Hindlimb muscle (tissue), 1 donor: ENCODE measurements around the gene IL3RA. TPM values are rescaled to one million over a fixed set of nuclear protein-coding genes. Genes with fewer than 3 reads are reported as not detected.
"Not testable (repeated sequence)": the region's sequence is repeated elsewhere in the genome, so short reads cannot be mapped to it uniquely, and the experiment has no call there.

Experiments
- DNase-seq: peaks from one replicate; pipeline ENCODE4 v3.0.0-alpha.2; 2013
- polyA plus RNA-seq: library from polyadenylated mRNA; unstranded; fragments of 120-200 nt; gene quantifications from one replicate; pipeline ENCODE4 v1.2.1, GENCODE V29; 2013; ENCODE audit not compliant: insufficient read length

Gene IL3RA
- polyA plus RNA-seq = 19.4 TPM

- DNase-seq = peak; percentile 26
Measured at GRCh38 chrX:1336331-1336943, at the start of gene IL3RA. IL3RA (plus strand) TSS chrX:1336785; CDS start chrX:1341766, 4,981 bp downstream.

DNA sequence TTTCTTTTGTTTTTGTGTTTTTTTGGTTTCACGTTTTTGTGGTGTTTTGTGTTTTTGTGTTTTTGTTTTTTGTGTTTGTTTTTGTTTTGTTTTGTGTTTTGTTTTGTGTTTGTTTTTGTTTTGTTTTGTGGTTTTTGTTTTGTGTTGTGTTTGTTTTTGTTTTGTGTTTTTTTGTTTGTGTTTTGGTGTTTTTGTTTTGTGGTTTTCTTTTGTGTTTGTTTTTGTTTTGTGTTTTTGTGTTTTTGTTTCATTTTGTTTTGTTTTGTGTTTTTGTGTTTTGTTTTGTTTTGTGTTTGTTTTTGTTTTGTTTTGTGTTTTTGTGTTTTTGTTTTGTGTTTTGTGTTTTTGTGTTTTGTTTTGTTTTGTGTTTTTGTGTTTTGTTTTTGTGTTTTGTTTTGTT lies 47.0 kb upstream of the IL3RA start:
- DNase-seq = no peak

DNA sequence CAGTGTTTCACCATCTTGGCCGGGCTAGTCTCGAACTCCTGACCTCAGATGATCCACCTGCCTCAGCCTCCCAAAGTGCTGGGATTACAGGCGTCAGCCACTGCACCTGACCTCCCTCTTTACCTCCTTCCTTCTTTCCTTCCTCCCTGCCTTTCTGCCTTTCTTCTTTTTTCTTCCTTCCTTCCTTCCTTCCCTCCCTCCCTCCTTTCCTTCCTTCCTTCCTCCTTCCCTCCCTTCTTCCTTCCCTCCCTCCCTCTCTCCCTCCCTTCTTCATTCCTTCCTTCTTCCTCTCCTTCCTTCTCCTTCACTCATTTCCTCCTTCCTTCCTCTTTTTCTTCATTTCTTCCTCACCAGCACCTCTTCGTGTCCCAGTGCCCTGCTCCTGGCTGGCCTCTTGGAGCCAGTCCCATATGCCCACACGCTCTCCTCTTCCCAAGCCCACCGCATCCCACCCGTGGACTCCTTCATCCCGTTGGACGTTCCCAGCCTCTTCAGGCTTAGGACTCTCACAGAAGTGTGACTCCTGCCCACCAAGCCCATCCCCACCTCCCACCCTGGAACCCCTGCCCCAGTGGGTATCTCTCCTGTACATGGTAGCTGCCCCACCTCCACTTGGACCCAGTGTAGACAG lies 45.4 kb upstream of the IL3RA start:
- no peak for DNase-seq

GRCh38 chrX:1292575-1293290 lies 43.9 kb upstream of the IL3RA start:
- no peak for DNase-seq

DNA sequence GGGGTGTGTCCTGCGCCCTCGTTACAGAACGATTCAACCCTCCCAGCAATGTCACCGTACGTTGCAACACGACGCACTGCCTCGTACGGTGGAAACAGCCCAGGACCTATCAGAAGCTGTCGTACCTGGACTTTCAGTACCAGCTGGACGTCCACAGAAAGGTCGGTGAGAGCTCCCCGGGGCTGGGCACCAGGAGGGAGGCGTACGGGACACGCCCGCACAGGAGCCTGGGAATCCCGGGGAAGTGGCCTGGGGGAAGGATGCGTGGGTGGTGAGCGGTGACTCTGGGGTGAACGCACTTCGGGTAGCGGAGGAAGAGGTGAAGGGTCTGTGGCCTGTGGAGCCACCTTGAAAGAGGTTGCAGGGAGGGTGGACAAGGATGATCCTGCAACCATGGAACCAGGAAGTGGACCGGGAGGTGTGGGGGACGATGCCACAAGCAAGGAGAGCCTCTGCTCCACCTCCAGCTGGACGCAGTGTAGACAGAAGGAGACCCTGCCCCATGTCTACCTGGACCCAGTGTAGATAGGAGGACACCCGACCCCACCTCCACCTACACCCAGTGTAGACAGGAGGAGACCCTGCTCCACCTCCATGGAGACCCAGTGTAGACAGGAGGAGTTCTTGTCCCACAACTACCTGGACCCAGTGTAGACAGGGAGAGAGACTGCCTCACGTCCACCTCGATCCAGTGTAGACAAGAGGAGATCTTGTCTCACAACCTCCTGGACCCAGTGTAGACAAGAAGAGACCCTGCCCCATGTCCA lies 42.1 kb upstream of the IL3RA start:
- DNase-seq = no peak

DNA sequence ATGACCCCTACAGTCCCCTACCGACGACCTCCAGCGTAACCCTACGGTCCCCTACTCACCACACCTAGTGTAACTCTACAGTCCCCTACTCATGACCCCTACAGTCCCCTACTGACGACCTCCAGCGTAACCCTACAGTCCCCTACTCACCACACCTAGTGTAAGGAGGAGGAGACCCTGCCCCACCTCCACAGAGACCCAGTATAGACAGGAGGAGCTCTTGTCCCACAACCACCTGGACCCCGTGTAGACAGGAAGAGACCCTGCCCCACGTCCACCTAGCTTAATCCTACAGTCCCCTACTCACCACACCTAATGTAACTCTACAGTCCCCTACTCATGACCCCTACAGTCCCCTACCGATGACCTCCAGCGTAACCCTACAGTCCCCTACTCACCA lies 41.0 kb upstream of the IL3RA start:
- no peak for DNase-seq

- DNase-seq = not testable (repeated sequence)
Measured at GRCh38 chrX:1297591-1297990, 39.0 kb upstream of the IL3RA start.

- no peak for DNase-seq
Measured at GRCh38 chrX:1300449-1300848, 36.1 kb upstream of the IL3RA start.

DNA sequence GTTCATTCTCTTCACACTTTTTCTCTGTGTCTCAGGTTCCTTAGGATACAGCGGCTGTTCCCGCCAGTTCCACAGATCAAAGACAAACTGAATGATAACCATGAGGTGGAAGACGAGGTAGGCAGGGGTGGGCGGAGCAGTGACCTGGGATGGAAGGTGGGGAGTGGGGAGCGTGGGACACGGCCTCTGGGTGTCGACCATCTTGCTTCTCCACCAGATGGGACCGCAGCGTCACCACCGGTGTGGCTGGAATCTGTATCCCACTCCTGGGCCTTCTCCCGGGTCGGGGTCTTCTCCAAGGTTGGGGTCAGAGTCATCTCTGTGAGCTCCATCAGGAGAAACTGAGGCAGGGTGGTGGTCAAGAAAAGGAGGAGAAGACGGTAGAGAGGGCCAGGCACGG lies 31.2 kb upstream of the IL3RA start:
- no peak for DNase-seq

- DNase-seq = no peak
Measured at GRCh38 chrX:1306909-1307625, 29.5 kb upstream of the IL3RA start.

- no peak for DNase-seq
Measured at GRCh38 chrX:1307626-1308340, 28.8 kb upstream of the IL3RA start.

DNA sequence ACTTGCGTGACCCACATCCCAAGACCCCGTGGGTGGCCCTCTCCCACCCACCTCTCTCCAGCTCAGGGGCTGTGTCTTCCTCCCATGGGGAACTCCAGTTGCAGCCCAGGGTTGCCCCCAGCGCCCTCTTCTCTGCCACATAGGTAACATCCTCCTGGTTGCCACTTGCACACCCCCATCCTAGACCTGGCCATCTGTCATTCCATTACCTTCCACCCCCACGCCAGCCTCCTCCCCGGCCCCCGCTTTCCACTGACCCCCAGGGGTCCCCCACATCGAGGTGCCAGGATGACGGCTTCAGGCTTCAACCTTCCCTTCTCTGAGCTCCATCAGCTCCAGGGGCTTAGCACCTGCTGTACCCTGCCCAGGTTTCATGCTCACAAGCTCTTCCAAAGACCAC lies 28.1 kb upstream of the IL3RA start:
- DNase-seq = no peak

GRCh38 chrX:1308917-1309316 lies 27.7 kb upstream of the IL3RA start:
- not testable (repeated sequence) for DNase-seq

DNA sequence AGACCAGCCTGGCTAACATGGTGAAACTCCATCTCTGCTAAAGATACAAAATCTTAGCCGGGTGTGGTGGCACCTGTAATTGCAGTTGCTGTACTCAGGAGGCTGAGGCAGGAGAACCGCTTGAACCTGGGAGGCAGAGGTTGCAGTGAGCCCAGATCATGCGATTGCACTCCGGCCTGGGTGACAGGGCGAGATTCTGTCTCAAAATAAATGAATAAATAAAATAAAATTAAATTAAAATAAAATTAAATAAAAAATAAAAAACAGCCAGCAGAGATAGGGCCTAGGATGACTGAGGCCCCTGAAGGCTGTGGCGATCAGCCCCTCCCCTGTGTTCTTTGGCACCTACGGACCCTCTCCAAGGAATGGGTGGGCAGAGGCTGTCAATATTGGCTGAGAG lies 22.8 kb upstream of the IL3RA start:
- no peak for DNase-seq

- DNase-seq = no peak
Measured at GRCh38 chrX:1316527-1316926, 20.1 kb upstream of the IL3RA start.

DNA sequence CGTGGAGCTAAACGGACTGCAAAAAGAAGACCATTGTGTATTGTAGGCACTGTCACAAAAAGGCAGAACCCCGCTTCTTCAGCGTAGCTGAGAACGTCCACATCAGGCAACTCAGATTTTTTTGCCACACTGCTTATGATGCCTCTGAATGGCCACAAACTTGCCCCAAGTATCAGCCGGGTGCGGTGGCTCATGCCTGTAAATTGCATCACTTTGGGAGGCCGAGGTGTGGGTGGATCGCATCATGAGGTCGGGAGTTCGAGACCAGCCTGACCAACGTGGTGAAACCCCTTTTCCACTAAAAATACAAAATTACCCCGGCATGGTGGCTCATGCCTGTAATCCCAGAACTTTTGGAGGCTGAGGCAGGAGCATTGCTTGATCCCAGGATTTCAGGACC lies 14.9 kb upstream of the IL3RA start:
- DNase-seq = no peak

DNA sequence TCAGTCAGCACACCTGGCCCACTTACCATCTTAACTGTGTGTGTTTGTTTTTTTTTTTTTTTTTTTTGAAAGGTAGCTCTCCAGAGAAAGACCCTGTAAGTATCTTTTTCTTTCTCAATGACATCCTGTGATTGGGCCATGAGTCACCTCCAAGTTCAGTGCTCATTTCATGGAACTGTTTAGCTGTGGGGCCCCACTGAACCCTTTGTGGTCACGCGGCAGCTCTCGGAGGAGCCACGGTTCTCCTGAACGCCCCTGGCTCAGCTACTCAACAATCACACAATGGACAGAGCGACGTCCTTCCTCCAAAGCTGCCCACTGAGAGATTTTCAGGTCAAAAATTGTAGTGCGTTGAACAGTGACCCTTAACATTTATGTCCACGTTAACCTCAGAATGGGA lies 14.2 kb upstream of the IL3RA start:
- DNase-seq = no peak

GRCh38 chrX:1323315-1323714 lies 13.3 kb upstream of the IL3RA start:
- DNase-seq = no peak

DNA sequence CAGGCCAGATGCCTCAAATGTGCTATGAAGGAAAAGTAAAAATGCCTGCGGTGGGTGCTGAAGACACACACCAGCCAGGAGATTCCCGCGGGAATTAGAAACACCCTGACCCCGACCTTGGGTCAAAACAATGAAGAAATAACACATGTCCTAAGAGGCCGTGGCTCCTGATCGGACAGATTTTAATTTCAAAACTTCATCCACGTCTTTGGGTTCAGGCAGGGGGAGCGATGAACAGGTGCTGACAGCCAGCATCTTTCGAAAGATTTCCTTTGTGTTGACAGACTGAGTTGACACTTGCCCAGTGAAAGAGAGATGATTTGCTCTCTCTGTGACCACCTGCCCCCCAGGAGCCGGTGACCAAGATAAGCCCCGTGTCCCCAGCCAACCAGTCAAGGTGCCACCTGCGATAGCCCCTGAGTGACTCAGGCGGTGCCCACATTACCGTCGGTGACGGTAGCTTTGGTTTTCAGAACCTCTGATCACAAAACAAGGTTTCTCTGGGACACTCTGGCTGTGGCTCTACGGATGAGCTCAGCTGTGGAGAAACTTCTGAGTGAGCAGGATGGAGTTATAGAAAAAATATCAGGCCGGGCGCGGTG lies 11.0 kb upstream of the IL3RA start:
- DNase-seq = no peak

- DNase-seq = no peak
Measured at GRCh38 chrX:1327651-1328304, 8.8 kb upstream of the IL3RA start.

GRCh38 chrX:1330605-1331004 lies 6.0 kb upstream of the IL3RA start:
- no peak for DNase-seq
